Subcutaneous abdominal adipose tissue (tissue), 5 donors: Measurements from ENCODE around the gene BAZ1A.
A peak's percentile ranks its signal among the peaks of the same experiment; 100 is the strongest.

Experiments
- H3K27ac ChIP-seq: one replicate; pipeline ENCODE4 v1.7.0; 2013; ENCODE audit warnings: low read depth, mild to moderate bottlenecking, inconsistent platforms, low read length, moderate library complexity
- H3K27me3 ChIP-seq, 5 donors: one replicate each; pipeline ENCODE4 v1.7.0; 2013; ENCODE audit warnings: low read length in 5 of 5, inconsistent platforms in 1 of 5; ENCODE audit not compliant: control insufficient read depth in 5 of 5, insufficient read depth in 4 of 5
- H3K36me3 ChIP-seq, 5 donors: one replicate each; pipeline ENCODE4 v1.7.0; 2013; ENCODE audit warnings: low read length in 5 of 5; ENCODE audit not compliant: control insufficient read depth in 5 of 5, insufficient read depth in 5 of 5
- H3K4me1 ChIP-seq, 5 donors: one replicate each; pipeline ENCODE4 v1.7.0; 2013; ENCODE audit warnings: low read length in 5 of 5, mild to moderate bottlenecking in 3 of 5, moderate library complexity in 1 of 5; ENCODE audit not compliant: control insufficient read depth in 5 of 5, insufficient read depth in 5 of 5
- H3K4me3 ChIP-seq, 5 donors: one replicate each; pipeline ENCODE4 v1.7.0; 2013; ENCODE audit warnings: low read length in 5 of 5, low read depth in 1 of 5
- H3K9ac ChIP-seq, 5 donors: one replicate each; pipeline ENCODE4 v1.7.0; 2013; ENCODE audit warnings: low read length in 5 of 5, mild to moderate bottlenecking in 4 of 5, moderate library complexity in 3 of 5
- H3K9me3 ChIP-seq, 5 donors: one replicate each; pipeline ENCODE4 v1.7.0; 2013; ENCODE audit warnings: low read length in 5 of 5; ENCODE audit not compliant: control insufficient read depth in 5 of 5
- donor health status: healthy.
- donor health status: healthy.
- donor health status: healthy.
- donor health status: healthy.
- donor health status: healthy.

BAZ1A gene

GRCh38 chr14:34890937-34891336, 15.8 kb upstream of the BAZ1A start:
- no peaks in the 10 kb centered on the region for H3K27me3 ChIP-seq
- H3K9ac ChIP-seq: no peak overlapping the region

GRCh38 chr14:34888186-34888585, 13.0 kb upstream of the BAZ1A start:
- Histone ChIP-seq H3K4me1 (no peaks in the 10 kb centered on the region), H3K4me3 (no peak overlapping the region), H3K27ac (no peak overlapping the region), H3K9ac (no peak overlapping the region), H3K36me3 (no peaks in the 10 kb centered on the region), H3K27me3 (no peaks in the 10 kb centered on the region), H3K9me3 (no peaks in the 10 kb centered on the region)

More at GRCh38 chr14:34890937-34891336, 15.8 kb upstream of the BAZ1A start:
- Histone ChIP-seq H3K9me3 (no peaks in the 10 kb centered on the region), H3K36me3 (no peaks in the 10 kb centered on the region), H3K27ac (no peak overlapping the region), H3K4me1 (no peaks in the 10 kb centered on the region), H3K4me3 (no peak overlapping the region)

- no peaks in the 10 kb centered on the region for H3K27me3 ChIP-seq
- H3K4me1 ChIP-seq: no peaks in the 10 kb centered on the region
- H3K27ac ChIP-seq: no peak overlapping the region
- no peak overlapping the region for H3K9ac ChIP-seq
- no peak overlapping the region for H3K4me3 ChIP-seq
- H3K9me3 ChIP-seq: no peaks in the 10 kb centered on the region
- no peaks in the 10 kb centered on the region for H3K36me3 ChIP-seq
Observed at GRCh38 chr14:34883954-34884353, 8.8 kb upstream of the BAZ1A start.

GRCh38 chr14:34874386-34875030, 652 bp downstream of the BAZ1A start:
- Histone ChIP-seq H3K4me3 (peak overlapping the region in 4 of 5 donors; percentile 83 to 89 (median 84)), H3K27me3 (no peaks in the 10 kb centered on the region), H3K9me3 (no peaks in the 10 kb centered on the region), H3K4me1 (peaks cover 0 to 18% (median 14%) of the 10 kb centered on the region in 5 donors), H3K36me3 (peaks cover 0 to 5% (median 0%) of the 10 kb centered on the region in 5 donors), H3K9ac (peak overlapping the region; percentile 38 to 100 (median 97)), H3K27ac (peak overlapping the region; percentile 100)

- Histone ChIP-seq H3K27me3 (no peaks in the 10 kb centered on the region), H3K4me3 (peak overlapping the region; percentile 83 to 89 (median 85)), H3K4me1 (peaks cover 0 to 18% (median 14%) of the 10 kb centered on the region in 5 donors), H3K9ac (peak overlapping the region; percentile 90 to 100 (median 97)), H3K36me3 (peaks cover 0 to 5% (median 0%) of the 10 kb centered on the region in 5 donors), H3K9me3 (no peaks in the 10 kb centered on the region), H3K27ac (peak overlapping the region; percentile 100)
Observed at GRCh38 chr14:34873589-34874385, 1.4 kb downstream of the BAZ1A start.

- H3K27me3 ChIP-seq: no peaks in the 10 kb centered on the region
- peak overlapping the region; percentile 83 to 89 (median 85) for H3K4me3 ChIP-seq
- H3K9ac ChIP-seq: peak overlapping the region; percentile 90 to 100 (median 97)
- H3K27ac ChIP-seq: peak overlapping the region; percentile 100
- peaks cover 0 to 18% (median 14%) of the 10 kb centered on the region in 5 donors for H3K4me1 ChIP-seq
- peaks cover 0 to 5% (median 0%) of the 10 kb centered on the region in 5 donors for H3K36me3 ChIP-seq
- H3K9me3 ChIP-seq: no peaks in the 10 kb centered on the region
Observed at GRCh38 chr14:34872822-34873588, 2.2 kb downstream of the BAZ1A start.

- Histone ChIP-seq H3K4me1 (peaks cover 0 to 7% (median 3%) of the 10 kb centered on the region in 5 donors), H3K9me3 (no peaks in the 10 kb centered on the region), H3K36me3 (peaks cover 0 to 5% (median 0%) of the 10 kb centered on the region in 5 donors), H3K27ac (no peak overlapping the region), H3K4me3 (no peak overlapping the region), H3K9ac (no peak overlapping the region), H3K27me3 (no peaks in the 10 kb centered on the region)
Observed at GRCh38 chr14:34867199-34867598, 8.0 kb downstream of the BAZ1A start.

GRCh38 chr14:34865889-34866574, 9.1 kb downstream of the BAZ1A start:
- Histone ChIP-seq H3K4me1 (no peaks in the 10 kb centered on the region), H3K4me3 (no peak overlapping the region), H3K9me3 (no peaks in the 10 kb centered on the region), H3K27me3 (no peaks in the 10 kb centered on the region), H3K27ac (no peak overlapping the region), H3K36me3 (peaks cover 0 to 9% (median 7%) of the 10 kb centered on the region in 5 donors), H3K9ac (peak overlapping the region in 1 of 5 donors; percentile 11)

- H3K36me3 ChIP-seq: peaks cover 3 to 9% (median 7%) of the 10 kb centered on the region in 5 donors
- no peak overlapping the region for H3K4me3 ChIP-seq
Observed at GRCh38 chr14:34863844-34864243, 11.3 kb downstream of the BAZ1A start.

More at GRCh38 chr14:34863844-34864243, 11.3 kb downstream of the BAZ1A start:
- no peak overlapping the region for H3K9ac ChIP-seq
- H3K9me3 ChIP-seq: no peaks in the 10 kb centered on the region
- no peaks in the 10 kb centered on the region for H3K27me3 ChIP-seq
- no peaks in the 10 kb centered on the region for H3K4me1 ChIP-seq
- no peak overlapping the region for H3K27ac ChIP-seq
